HG02840 (cell line): ENCODE results near the gene DGKG.

Source experiments
- ATAC-seq: cut with Tn5 transposase; IDR thresholded peaks from one replicate; pipeline ENCODE4 v1.9.1; 2021; ENCODE audit warnings: mild to moderate bottlenecking, moderate library complexity, moderate number of reproducible peaks; ENCODE audit not compliant: unreplicated experiment, low FRiP score

Gene DGKG

DNA sequence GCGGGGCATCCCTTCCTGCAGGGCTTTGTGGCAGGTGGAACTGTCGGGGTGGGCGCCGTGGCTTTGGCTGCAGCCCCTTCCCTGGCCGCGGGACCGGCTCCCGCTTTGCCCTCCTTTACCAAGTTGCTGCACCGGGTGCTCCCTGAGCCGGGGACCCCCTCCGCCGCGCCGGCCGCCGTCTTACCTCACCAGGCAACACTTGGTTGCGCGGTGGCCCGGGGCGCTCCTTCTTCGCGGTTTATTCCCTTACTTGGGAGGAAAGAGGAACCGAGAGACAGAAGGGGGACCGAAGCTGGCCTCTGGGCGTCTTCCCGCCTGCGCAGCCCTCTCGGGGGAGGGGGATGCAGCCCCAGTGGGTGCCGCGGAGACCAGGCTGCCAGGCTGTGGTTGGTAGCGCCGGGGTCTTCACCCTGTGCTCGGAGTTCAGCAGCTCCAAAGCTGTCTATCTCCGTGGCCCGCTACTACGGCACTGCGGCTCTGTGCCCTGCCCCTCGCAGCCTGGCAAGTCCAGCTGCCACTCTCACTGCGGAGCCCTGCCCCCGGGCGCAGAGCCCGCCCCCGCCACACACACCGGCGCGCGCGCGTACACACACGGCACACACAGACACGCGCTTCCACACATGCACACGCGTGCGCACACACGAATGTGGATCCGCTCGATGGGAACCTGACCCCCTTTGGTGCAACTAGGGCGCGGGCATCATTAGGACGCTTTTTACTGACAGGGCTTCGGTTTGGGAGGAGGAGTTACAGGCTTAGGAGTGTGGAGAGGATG lies at the start of gene DGKG:
Gene DGKG (minus strand): TSS at position 473 of the 775 bp plus-strand sequence. CDS start 41,775 bp downstream, outside the sequence.
- no peak for ATAC-seq

- ATAC-seq = no peak
Observed at GRCh38 chr3:186411089-186411488, 49.1 kb upstream of the DGKG start.

DNA sequence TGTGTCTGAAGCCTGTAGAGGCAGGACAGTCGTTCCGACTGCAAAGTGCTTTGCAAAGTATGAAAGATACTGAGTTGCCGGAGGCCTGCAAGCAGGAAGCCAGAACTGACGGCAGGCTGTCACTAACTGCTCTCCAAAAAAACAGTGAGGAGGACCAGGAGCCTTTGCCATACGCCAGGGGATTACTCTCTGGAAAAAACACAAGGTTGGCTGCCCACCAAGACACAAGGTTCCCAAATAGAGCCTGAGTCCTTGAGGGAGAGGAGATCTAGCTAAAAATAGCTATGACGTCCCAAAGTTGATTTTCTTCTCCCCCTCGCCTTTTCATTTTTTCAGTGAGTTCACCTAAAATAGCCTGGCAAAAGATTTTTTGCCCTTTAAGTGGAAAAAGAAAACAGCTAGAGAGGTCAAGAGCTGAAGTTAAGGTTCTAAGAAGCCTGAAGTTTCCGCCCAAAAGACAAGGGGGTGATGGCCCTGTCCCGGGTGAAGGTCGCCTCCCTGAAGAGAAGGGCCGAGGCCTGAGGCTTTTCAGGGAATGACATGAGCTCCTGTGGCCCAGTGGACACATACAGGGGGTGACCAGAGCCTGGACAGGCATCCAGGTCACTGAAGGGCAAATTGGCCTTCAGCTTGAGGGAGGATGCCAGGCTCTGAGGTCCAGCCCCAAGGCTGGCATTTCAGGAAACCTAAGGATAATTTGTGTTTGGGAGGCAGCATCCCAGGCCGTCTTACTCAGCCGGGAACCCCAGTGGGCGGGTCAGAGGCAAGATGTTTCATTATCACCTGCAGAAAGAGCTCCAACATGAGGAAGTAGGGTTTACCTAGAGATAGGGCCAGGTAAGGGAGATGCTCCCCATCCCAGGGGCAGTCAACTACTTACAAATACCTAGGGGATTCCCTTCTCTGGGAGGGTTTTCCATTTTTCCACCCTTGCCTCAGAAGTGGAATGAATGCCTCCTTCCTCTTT lies 44.9 kb upstream of the DGKG start:
- no peak for ATAC-seq

GRCh38 chr3:186401556-186401955 lies 39.5 kb upstream of the DGKG start:
- ATAC-seq = no peak

DNA sequence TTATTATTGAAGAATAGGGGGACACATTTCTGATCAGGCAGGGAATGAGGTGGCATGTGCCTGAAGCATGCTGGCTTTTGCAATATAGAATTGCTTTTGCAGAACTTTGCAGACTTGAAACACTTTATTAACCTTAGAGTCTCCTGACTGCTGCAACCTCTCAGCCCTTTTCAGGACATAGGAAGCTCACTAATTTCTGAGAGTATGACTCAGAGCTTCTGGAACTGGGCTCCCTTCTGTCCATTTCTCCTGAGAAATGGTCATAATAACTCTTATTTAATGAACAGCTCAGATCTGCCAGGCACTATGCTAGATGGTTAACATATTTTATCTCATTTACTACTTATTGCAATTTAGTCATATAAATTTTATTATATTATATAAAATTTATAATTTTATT lies 38.6 kb upstream of the DGKG start:
- no peak for ATAC-seq

GRCh38 chr3:186400026-186400425 lies 38.0 kb upstream of the DGKG start:
- no peak for ATAC-seq

- no peak for ATAC-seq
Observed at GRCh38 chr3:186394566-186395217, 32.7 kb upstream of the DGKG start.

GRCh38 chr3:186386883-186387560 lies 25.0 kb upstream of the DGKG start:
- ATAC-seq = no peak

DNA sequence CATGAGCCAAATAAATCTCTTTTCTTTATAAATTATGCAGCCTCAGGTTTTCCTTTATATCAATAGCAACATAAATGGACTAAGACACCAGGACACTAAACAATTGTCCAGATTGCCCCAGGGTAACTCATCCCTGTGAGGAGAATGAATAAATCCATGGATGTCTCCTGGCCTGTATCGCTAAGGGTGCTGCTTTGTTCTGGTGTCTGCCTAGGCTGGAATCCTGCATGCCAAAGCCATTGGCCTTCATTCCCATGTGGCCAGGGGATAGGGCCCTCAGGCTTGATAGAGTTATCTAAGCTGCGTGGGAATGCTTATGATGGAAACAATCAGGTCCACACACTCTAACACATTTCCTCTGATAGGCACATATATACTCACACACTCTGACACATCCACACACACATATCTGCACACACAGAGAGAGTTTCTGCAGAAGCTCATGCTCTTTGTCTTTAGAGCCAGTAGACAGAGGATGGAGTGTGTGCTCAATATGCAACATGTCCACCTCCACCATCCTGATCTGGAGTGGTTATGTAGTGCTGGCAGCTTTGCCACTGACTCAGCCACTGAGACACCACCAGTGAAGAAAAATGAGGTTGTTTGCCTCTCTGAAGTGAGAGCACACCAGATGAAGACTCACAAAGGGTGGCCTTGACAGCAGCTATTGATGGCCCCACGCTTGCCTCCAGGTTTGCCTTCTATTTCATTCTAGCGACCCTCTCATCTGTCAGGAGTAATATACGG lies 24.0 kb upstream of the DGKG start:
- no peak for ATAC-seq

DNA sequence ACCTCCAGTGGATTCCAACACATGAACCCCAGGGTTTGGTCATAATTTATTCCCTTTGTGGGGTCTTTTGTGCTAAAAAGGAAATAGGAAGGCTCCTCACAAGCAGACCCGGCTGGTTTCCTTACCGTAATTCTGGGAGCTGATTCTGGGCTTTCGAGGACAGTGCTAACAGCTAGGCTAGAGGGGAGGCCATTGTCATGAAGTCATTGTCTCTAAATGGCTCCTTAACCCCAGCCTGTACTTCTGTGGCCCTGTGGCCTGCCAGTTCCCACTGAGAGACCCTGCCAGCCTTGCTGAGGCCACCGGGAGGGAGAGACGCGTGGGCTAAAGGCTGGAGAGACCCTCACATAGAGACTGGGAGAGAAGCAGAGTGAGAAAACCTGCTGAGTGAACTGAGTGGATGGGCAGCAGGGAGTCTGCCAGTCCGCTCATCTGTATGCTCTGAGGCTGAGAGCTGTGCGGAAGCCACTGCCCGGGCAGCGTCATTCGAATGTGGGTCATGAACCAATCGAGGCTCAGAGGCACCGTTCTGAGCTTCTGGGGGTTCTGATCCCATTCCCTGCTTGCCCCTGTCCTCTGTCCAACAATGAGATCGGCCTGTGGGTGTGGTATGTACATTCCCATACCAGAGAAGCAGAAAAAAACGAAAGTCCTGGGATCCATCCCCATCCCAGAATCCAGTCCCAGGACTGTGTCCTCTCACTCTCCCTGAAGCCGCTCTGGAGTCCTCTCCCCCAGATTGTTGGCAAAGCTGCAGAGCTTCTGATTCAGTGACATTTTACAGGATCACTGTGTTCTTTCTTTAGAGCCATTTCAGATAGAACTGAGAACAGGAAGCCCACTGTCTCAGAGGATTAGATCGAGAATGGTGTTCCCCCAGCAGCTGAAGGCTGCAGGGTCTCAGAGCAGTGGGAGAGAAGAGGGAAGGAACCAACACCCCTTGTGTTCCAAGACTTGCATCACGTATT lies 21.3 kb upstream of the DGKG start:
- ATAC-seq = no peak

GRCh38 chr3:186382217-186382885 lies 20.3 kb upstream of the DGKG start:
- ATAC-seq = no peak

DNA sequence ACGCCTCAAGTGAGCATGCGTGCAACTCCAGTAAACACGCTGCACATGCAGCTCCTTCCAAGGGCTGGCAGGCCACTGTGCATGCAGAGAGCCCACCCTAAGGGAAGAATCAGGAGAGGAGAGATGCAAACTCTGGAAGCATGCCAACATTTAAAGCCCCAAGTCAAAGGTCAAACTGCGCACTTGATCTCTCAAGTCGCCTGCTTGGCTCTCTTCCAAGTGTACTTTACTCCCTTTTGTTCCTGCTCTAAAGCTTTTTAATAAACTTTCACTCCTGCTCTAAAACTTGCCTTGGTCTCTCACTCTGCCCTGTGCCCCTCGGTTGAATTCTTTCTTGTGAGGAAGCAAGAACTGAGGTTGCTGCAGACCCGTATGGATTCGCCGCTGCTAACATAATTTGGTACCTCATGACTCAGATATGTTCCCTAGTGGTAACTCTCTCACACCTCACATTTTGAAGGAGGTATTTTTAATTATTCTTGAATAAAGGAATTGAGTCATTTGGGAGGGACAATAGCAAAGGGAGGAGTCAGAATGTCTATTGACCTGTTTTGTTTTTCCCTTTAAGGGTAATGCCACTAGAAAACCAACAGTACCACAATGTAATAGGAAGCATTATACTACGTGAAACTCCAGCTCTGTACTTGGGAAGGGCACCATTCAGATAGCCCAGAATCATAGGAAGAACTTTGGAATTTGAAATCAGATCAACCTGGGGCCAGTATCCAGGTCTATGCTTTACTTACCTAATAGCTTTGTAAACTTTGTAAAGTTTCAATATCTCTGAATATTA lies 19.6 kb upstream of the DGKG start:
- no peak for ATAC-seq

GRCh38 chr3:186380622-186381380 lies 18.8 kb upstream of the DGKG start:
- no peak for ATAC-seq

DNA sequence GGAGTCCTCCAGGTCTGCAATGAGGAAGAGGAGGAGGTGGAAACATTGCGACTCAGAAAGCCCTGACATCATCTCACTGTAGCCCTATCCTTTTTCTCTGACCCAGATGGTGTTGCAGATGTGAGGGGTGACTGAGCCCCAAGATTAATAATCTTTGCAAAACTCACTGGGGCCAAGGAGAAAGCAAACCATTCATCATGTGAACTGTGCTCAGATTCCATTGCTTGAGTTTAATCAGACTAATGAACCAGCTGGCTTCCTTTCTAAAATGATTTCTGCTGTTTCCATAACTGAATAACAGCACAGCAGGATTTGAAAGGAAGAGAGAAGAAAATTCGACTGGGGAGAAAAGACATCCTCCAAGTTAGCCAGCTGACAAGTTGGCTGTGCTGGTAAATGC lies 13.4 kb upstream of the DGKG start:
- no peak for ATAC-seq

DNA sequence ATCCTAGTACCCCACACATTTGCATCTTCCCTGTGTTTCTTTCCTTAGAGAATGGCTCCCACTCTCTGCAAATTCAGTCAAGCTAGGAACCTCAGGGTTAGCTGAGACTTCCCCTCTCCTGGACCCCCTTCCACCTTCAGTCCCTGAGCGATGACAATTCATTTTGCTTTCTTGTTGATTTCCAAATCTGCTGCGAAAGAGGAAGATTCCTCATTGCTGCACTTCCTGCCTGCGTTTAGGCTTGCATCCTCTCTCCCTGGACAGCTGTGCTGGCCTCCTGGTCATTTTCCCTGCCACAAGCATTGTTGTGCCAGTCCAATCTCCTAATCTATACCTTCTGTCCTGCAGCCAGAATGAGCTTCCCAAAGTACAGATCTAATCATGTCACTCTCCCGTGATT lies 12.3 kb upstream of the DGKG start:
- ATAC-seq = no peak

DNA sequence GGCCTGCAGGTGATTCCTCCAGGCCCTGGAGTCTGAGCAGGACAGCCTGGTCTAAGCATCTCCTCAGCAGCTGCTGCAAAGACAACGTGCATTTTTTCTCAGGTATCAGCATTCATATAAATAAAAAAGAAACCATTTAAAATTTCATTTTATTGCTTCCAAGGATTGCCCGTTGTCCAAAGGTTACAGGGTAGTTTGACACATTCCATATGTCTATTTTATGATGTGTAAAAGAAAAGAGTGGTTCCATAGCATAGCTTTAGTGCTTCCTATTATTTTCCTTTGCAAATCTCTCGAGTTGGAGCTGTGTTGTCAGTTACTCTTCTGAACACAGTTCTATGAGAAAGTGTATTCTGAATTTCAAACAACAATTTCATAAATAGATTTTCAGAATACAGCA lies 7.2 kb upstream of the DGKG start:
- ATAC-seq = no peak

DNA sequence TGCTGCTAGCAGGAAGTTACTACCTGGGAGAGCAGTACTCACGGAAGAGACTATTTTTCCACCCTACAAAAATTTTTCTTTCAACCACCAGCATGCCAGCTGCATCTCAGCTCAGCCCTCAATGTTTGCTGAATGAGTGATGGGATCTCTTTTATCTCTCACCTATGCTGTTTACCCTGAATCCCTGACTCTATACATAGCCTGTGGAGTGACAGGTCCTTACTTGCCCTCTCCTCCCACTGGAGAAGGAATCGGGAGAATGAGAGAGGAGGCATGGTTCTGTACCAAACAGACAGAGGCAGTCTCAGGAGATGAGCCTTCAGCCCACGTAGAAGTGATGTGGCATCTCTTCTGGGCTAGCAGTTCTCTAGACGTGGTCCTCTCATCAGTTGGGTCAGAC lies 6.7 kb upstream of the DGKG start:
- ATAC-seq = no peak
